ENCODE data around the gene OST4.

The OST4 gene

DNA sequence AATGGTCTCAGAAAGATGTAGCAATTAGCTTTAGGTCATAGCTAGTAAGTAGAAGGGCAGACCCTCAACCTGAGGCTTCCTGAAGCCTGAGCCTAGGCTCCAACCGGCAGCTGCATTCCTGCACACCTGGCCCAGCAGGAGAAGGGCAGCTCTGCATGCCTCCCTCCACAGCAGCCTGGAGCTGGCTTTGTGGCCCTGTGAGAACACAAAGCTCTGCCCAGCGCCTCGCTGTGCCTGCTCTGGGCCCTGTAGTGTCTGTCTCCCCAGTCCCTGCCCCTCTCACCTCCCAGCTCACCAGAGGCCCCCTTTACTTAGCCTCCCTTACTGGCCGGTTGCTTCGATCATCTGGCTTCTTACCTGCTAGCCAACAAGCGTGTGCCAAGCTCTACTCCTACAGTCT lies 32.0 kb downstream of the OST4 start:
- Histone ChIP-seq H4K20me1 (ENCODE audit: low read depth, low read length) (no peaks in the 10 kb centered on the region), H3K27me3 (ENCODE audit: low read length) (no peaks in the 10 kb centered on the region), H3K4me2 (ENCODE audit: low read depth, low read length, poor library complexity, severe bottlenecking) (no peak overlapping the region), H3K9me2 (replicated peaks; ENCODE audit: insufficient read depth, low read length) (no peaks in the 10 kb centered on the region), H3K27ac (ENCODE audit: low read depth, low read length) (no peak overlapping the region), H3K9ac (ENCODE audit: low read length) (no peak overlapping the region), H3K4me3 (ENCODE audit: insufficient read depth, low read length, poor library complexity, severe bottlenecking) (no peak overlapping the region), H3K79me2 (ENCODE audit: insufficient read depth, low read length) (no peaks in the 10 kb centered on the region), H3F3A (ENCODE audit: insufficient read depth) (no peaks in the 10 kb centered on the region), H2AFZ (ENCODE audit: low read depth, low read length, severe bottlenecking) (no peak overlapping the region), H3K36me3 (ENCODE audit: low read length) (no peaks in the 10 kb centered on the region), H3K9me3 (ENCODE audit: insufficient read depth, low read length) (no peaks in the 10 kb centered on the region)
- TF ChIP-seq, protein P1, sequence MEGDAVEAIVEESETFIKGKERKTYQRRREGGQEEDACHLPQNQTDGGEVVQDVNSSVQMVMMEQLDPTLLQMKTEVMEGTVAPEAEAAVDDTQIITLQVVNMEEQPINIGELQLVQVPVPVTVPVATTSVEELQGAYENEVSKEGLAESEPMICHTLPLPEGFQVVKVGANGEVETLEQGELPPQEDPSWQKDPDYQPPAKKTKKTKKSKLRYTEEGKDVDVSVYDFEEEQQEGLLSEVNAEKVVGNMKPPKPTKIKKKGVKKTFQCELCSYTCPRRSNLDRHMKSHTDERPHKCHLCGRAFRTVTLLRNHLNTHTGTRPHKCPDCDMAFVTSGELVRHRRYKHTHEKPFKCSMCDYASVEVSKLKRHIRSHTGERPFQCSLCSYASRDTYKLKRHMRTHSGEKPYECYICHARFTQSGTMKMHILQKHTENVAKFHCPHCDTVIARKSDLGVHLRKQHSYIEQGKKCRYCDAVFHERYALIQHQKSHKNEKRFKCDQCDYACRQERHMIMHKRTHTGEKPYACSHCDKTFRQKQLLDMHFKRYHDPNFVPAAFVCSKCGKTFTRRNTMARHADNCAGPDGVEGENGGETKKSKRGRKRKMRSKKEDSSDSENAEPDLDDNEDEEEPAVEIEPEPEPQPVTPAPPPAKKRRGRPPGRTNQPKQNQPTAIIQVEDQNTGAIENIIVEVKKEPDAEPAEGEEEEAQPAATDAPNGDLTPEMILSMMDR (IDR thresholded peaks at IDR 0.05; ENCODE audit: insufficient read depth, low read length, poor library complexity, severe bottlenecking): no peak

DNA sequence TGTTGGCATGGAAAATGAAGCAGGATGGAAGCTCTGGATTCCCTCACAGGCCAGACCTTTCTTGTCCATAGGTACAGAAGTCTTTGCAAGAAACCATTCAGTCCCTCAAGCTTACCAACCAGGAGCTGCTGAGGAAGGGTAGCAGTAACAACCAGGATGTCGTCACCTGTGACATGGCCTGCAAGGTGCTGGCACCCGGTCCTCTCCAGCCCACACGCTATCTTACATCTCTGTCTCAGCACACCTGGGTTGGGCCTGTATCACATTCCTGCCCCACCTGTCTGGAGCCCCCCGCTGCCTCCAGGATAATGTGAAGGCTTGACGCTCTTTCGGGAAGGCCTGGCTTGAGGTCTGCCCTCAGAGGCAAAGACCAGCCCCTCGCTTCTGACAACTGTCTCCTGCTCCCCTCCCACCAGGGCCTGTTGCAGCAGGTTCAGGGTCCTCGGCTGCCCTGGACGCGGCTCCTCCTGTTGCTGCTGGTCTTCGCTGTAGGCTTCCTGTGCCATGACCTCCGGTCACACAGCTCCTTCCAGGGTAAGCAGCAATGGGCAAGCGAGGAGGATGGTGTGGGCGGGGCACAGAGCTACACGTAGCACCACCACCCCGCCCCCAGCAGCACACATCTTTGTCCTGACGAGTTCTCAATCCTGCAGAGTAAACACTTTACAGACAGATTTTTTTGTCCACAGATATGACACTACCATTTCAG lies 32.7 kb downstream of the OST4 start:
- TF ChIP-seq, protein P1 (IDR thresholded peaks at IDR 0.05; ENCODE audit: insufficient read depth, low read length, poor library complexity, severe bottlenecking): no peak
- TF ChIP-seq EZH2phosphoT487 (conservative IDR thresholded peaks at IDR 0.05; ENCODE audit: low read length): no peak
- H3F3A ChIP-seq (ENCODE audit: insufficient read depth): no peaks in the 10 kb centered on the region
- no peaks in the 10 kb centered on the region for H3K27me3 ChIP-seq (ENCODE audit: low read length)
- H4K20me1 ChIP-seq (ENCODE audit: low read depth, low read length): no peaks in the 10 kb centered on the region
- no peak overlapping the region for H2AFZ ChIP-seq (ENCODE audit: low read depth, low read length, severe bottlenecking)
- H3K4me3 ChIP-seq (ENCODE audit: insufficient read depth, low read length, poor library complexity, severe bottlenecking): no peak overlapping the region
- no peak overlapping the region for H3K4me2 ChIP-seq (ENCODE audit: low read depth, low read length, poor library complexity, severe bottlenecking)
- peaks cover 6% of the 10 kb centered on the region for H3K79me2 ChIP-seq (ENCODE audit: insufficient read depth, low read length)
- H3K9me3 ChIP-seq (ENCODE audit: insufficient read depth, low read length): no peaks in the 10 kb centered on the region
- H3K36me3 ChIP-seq (ENCODE audit: low read length): no peaks in the 10 kb centered on the region
- no peaks in the 10 kb centered on the region for H3K9me2 ChIP-seq (replicated peaks; ENCODE audit: insufficient read depth, low read length)
- H3K9ac ChIP-seq (ENCODE audit: low read length): no peak overlapping the region
- H3K27ac ChIP-seq (ENCODE audit: low read depth, low read length): no peak overlapping the region

DNA sequence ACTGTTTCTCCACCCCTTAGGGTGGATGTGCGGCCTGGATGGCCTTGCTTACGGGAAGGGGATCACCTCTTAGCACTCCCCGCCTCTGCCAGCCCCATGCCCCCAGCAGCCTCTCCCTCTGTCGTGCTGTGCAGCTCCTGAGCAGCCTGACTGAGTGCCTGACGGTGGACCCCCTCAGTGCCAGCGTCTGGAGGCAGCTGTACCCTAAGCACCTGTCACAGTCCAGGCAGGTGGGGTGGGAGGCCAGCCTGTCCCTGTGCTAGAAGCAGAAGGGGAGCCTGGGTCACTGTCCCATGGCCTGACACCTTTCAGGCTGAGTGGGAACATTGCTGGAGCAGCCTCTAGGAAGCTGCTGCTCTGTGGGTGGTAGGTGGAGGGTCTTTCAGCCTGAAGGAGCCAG lies 33.4 kb downstream of the OST4 start:
- Histone ChIP-seq H3K27me3 (ENCODE audit: low read length) (no peaks in the 10 kb centered on the region), H3K79me2 (ENCODE audit: insufficient read depth, low read length) (peaks cover 13% of the 10 kb centered on the region), H3K9ac (ENCODE audit: low read length) (no peak overlapping the region), H3K4me3 (ENCODE audit: insufficient read depth, low read length, poor library complexity, severe bottlenecking) (no peak overlapping the region), H3F3A (ENCODE audit: insufficient read depth) (no peaks in the 10 kb centered on the region), H2AFZ (ENCODE audit: low read depth, low read length, severe bottlenecking) (no peak overlapping the region), H3K4me2 (ENCODE audit: low read depth, low read length, poor library complexity, severe bottlenecking) (no peak overlapping the region), H3K9me3 (ENCODE audit: insufficient read depth, low read length) (no peaks in the 10 kb centered on the region), H3K36me3 (ENCODE audit: low read length) (no peaks in the 10 kb centered on the region), H3K9me2 (replicated peaks; ENCODE audit: insufficient read depth, low read length) (no peaks in the 10 kb centered on the region), H4K20me1 (ENCODE audit: low read depth, low read length) (no peaks in the 10 kb centered on the region), H3K27ac (ENCODE audit: low read depth, low read length) (no peak overlapping the region)
- TF ChIP-seq, protein P1 (IDR thresholded peaks at IDR 0.05; ENCODE audit: insufficient read depth, low read length, poor library complexity, severe bottlenecking): no peak
- TF ChIP-seq EZH2phosphoT487 (conservative IDR thresholded peaks at IDR 0.05; ENCODE audit: low read length): no peak
